ENCODE results near the gene DNAAF5.
"Not testable (repeated sequence)": the region's sequence is repeated elsewhere in the genome, so short reads cannot be mapped to it uniquely, and the experiment has no call there.

DNAAF5 gene

DNA sequence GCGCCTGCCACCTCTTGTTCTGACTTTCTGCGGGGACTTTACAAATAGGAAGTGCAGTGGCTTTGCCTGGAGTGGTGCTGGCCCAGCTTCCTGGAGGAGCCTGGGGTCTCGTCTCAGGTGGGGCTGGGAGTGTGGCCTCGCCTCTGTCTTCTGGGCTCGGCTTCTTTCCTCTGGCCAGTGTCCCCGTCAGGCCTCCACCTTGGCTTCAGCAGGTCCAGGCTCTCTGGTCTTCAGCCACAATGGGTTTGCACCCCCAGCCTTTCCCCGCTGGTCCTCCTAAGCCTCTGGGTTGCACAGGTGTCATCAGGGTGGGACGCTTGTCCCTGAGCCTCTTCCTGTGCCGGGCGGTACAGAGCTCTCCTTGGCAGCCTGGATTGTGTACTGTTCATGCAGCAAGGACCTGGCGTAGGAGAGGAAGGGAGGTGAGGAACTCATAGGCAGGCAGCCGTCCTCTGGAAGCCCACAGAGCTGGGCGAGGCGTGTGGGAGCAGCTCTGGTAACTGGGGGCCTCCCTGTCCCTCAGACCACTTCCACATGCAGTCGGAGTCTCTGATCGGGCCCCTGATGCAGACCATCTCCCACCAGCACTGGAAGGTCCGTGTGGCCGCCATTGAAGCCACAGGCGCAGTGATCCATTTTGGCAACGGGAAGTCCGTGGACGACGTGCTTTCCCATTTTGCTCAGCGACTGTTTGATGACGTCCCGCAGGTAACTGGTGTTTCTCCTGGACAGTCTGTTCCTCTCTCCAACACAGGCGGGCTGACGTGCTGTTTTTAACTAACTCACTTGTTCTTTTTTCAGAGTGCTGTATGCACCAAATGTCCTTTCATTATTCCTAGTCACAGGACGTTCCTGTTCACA, 2.9 kb downstream of the DNAAF5 start:
- no peak for DNase-seq (ENCODE audit: low read depth in 1 of 2, low spot score in 1 of 2)

DNA sequence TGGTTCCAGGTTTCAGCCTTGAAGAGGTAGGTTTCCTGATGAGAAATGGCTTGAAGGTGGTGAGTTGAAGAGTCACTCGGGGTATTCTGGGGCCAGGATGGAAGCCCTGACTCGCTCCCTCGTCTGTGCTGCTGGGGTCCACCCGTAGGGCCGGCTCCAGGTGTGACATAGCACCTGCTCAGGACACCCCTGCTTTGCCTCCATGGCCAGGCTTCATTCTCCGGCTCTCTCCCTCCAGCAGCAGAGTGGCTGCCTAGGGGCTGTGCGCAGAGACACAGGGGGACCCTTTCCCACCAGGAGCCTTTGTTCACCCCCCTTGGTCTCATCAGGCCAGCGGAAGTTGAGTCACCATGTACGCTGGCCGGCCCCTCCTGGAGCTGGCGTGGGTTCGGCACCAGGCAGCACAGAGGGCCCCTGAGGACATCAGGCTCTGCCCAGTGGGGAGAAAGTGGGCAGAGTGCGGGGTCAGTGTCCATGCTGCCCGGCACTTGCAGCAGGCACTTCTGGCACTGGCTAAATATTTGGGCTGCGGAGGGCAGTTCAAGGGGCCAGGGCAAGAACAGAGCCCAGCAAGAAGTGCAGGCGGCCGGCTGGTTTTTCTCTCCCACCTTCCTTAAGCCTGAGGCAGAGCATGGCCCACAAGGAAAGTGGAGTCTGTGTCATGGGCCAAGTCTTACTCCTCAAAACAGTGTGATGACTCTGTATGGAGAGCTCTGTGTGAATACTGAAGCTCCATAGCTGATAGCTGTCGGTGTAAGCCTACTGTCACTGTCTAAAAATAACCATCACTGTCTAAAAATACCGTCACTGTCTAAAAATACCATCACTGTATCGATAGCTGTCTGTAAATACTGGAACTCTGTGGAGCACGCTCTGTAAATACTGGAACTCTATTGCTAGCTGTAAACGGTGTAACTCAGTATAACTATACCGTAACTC, 4.3 kb downstream of the DNAAF5 start:
- no peak for DNase-seq (ENCODE audit: low read depth in 1 of 2, low spot score in 1 of 2)

DNA sequence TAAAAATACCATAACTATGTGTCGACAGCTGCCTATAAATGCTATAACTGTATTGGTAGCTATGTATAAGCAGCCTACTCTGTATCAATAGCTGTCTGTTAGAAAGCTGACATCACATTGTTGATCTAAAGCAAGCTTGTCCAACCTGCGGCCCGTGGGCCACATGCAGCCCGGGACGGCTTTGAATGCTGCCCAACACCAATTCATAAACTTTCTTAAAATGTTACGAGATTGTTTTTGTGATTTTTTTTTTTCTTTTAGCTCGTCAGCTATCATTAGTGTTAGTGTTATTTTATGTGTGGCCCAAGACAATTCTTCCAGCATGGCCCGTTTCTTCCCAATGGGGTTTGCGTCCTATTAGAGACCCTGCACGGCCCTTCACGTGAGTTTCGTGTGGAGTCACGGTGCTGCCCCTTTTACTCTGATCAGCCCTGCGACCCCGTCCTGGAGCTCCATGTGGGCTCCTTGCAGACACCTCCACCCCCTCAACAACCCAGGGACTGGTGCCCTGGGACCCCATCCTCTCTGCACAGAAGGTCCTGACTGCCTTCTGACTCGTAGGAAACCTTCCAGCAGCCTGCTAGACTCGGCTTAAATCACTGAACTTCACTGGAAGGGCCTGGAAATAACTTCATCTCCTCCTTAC, 5.1 kb downstream of the DNAAF5 start:
- no peak for DNase-seq (ENCODE audit: low read depth in 1 of 2, low spot score in 1 of 2)

DNA sequence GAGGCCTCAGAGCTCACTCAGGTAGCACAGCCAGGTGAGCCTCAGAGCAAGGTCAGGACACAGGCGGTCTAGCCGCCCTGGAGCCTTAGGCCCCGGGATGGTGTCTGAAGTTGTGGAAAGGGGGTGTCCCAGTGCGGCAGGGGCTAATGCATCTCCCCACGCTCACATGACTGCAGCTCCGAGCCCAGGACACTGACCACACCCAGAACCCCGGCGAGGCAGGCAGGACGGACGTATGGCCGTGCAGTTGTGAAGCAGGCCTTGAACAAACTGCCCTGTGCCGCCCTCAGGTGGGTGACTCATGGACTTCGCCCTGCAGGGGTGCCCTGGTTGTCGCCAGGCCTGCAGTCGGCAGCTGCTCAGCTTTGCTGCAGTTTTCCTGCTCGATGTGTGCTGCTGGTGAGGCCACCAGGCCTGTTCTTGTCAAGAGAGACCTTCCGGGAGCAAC, 5.6 kb downstream of the DNAAF5 start:
- no peak for DNase-seq (ENCODE audit: low read depth in 1 of 2, low spot score in 1 of 2)

DNA sequence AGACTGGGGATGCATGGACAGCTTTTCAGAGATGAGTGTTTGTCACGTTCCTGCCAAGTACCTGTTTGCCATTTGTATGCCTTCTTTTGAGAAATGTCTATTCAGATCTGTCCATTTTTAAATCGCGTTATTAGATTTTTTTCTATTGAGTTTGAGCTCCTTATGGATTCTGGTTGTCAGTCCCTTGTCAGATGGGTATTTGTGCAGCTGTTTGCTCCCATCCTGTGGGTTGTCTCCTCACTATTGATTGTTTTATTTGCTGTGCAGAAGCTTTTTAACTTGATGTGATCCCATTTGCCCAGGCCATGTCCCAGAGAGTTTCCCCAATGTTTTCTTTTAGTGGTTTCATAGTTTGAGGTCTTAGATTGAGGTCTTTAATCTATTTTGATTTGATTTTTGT, 6.1 kb downstream of the DNAAF5 start:
- DNase-seq (ENCODE audit: low read depth in 1 of 2, low spot score in 1 of 2) = no peak

DNA sequence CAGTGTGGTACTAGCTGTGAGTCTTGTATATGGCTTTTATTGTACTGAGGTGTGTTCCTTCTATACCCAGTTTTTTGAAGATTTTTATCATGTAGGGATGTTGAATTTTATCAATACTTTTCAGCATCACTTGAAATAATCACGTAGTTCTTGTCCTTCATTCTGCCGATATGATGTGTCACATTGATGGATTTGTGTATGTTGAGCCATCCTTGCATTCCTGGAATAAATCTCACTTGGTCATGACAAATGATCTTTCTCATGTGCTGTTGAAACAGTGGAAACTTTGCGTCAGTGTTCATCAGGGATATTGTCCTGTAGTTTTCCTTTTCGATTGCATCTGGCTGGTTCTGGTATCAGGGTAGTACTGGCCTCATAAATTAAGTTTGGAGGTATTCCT, 7.7 kb downstream of the DNAAF5 start:
- no peak for DNase-seq (ENCODE audit: low read depth in 1 of 2, low spot score in 1 of 2)

DNA sequence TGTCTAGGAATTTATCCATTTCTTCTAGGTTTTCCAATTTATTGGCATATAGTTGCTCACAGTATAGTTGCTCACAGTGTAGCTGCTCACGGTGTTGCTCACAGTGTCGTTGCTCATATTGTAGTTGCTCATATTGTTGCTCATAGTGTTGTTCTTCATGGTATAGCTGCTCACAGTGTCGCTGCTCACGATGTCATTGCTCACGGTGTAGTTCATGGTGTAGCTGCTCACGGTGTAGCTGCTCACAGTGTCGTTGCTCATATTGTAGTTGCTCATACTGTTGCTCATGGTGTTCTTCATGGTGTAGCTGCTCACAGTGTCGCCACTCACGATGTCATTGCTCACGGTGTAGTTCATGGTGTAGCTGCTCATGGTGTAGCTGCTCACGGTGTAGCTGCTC, 8.3 kb downstream of the DNAAF5 start:
- no peak for DNase-seq (ENCODE audit: low read depth in 1 of 2, low spot score in 1 of 2)

DNA sequence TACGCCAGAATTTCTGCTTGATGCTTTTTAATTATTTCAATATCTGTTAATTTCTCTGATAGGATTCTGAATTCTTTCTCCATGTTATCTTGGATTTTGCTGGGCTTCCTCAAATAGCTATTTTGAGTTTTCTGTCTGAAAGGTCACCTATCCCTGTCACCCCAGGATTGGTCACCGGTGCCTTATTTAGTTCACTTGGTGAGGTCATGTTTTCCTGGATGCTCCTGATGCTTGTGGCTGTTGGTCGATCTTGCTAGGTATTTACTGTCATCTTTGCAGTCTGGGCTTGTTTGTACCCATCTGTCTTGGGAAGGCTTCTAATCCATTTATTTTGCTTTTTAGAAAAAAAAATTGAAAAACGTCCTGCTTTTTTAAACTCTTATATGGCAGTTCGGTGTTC, 11.7 kb downstream of the DNAAF5 start:
- no peak for DNase-seq (ENCODE audit: low read depth in 1 of 2, low spot score in 1 of 2)

DNA sequence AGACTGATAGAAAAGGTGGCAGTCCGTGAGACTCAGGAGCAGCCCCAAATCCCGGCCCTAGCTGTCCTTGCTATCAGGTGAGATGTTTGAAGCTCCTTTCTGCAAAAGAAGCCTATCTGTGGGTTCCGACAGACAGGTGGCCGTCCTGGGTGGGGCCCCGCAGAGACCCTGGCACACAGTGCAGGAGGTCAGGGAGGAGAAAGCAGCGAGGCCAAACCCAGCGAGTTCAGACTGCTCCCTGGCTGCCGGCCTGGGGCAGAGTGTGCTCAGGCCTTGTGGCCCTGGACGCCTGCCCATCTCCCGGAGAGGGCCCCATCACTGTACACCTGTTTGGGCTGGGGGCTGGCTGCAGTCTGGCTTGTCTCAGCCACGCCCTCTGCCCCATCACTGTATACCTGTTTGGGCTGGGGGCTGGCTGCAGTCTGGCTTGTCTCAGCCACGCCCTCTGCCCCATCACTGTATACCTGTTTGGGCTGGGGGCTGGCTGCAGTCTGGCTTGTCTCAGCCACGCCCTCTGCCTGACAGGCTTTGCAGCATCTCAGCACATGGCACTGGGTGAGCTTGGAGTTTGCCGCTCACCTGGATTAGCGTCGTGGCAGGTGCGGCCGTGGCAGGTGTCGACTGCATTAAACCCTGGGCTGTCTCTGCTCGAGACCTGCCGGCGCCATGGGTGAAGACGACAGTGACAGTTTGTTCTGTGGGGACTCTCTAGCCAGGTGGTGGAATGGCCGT, 12.4 kb downstream of the DNAAF5 start:
- DNase-seq (ENCODE audit: low read depth in 1 of 2, low spot score in 1 of 2) = no peak

DNA sequence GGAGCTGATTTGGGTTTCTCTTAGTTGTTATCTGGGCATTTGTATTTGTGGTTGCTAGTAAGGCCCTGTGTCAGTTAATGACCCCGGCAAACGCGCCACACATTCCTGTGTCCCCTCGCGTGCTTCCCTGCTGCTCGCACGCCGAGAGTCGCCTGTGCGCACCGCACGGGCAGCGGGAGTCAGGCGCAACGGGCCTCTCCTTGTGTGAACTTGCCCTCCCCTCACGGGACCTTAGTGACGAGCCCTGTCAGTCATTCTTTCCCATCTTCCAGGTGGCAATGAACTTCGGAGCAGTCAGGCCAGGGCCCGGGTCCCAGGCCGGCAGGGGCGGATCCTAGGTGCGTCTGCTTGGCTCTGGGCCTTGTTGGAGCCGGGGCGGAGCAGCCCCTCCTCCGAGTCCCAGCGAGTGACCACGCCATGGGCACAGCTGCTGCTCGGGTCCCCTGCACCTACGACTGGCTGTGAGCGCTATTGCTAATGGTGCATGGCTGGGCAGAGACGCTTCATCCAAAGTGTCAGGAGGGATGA, 13.0 kb downstream of the DNAAF5 start:
- no peak for DNase-seq (ENCODE audit: low read depth in 1 of 2, low spot score in 1 of 2)

DNA sequence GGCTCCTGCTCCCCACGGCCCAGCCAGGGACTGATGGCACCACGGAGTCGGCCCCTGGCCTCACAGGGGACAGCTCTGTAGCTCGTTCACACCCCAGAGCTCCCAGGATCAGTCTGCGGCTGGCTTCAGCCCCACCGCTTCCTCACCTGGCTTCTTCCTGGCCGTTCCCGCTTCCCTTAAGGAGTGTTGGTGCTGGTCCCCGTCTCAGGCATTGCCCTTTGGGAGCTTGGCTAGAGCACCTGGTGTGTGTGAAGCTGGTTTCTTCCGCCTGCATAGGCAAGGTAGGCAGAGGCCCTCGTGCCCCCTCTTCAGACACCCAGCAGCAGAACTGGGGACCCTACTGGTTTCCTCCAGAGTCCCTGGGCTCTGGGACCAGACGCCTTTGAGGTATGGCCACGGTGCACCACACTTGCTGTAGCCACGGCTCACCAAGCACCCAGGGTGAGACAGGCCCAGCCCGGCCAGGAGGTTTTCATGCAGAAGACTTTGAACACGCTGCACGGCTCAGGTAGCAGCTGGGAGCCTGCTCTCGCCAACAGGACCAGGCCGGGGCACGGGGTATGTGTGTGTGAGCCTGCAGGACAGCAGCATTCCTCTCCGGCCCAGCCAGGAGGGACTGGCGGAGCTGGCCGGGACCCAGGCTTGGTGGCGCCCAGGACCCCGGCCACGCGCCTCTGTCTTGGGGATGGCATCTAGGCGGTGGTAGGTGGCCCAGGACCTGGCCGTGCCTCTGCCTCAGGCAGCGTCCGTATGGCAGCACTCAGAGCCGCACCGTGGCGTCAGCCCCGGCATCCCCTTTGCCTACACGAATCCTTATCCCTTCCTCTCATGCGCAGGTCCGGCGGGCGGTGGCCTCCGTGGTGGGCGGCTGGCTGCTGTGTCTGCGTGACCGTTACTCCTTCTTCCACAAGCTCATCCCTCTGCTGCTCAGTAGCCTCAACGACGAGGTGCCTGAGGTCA, 13.8 kb downstream of the DNAAF5 start:
- no peak for DNase-seq (ENCODE audit: low read depth in 1 of 2, low spot score in 1 of 2)

DNA sequence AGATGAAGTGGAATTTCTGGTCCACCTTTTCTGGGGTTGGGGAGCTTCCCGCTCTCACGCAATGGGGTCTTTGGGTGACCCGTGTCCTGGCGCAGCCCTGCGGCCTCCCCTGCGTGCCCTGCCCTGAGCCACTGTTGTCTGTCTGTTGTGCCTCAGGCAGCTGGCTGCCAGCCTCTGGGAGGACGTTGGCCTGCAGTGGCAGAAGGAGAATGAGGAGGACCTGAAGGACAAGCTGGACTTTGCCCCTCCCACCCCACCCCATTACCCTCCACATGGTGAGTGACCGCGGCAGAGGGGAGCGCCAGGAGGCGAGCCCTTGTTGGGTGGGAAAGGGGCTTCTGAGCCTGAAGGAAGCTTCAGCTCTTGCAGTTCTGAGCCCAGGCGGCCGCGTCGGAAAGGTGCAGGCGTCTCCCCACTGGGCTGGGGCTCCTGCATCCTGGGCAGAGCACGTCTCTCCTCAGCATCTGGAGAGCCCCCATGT, 14.7 kb downstream of the DNAAF5 start:
- DNase-seq (ENCODE audit: low read depth in 1 of 2, low spot score in 1 of 2) = no peak

DNA sequence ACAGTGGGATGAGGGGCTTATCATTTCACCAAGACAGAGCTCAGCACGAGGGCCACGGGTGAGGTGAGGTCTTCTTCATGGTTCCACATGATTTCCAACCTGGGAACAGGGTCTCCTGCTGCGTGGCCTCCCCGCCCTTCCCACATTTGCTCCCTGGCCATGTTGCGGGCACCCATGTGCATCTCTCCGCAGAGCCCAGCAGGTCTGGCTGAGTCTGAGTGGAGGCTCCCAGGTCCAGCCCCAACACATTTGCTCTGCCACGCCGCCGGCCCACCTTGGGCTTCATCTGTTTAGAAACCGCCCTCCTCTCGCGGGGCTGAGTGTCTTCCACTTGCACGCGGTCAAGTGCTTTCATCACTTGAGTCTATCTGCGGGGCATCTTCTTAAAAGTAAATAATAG, 15.4 kb downstream of the DNAAF5 start:
- DNase-seq (ENCODE audit: low read depth in 1 of 2, low spot score in 1 of 2) = no peak

DNA sequence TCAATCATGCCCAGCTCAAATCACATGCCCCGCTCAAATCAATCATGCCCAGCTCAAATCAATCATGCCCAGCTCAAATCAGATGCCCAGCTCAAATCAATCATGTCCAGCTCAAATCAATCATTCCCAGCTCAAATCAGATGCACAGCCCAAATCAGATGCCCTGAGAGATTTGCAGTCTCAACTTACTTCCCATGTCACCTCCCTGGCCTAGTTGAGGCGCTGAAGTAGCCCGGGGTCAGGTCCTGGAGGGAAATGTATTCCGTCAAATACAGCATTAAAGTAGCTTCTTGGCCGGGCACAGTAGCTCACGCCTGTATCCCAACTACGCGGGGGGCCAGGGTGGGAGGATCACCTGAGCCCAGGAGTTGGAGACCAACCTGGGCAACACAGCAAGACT, 16.3 kb downstream of the DNAAF5 start:
- no peak for DNase-seq (ENCODE audit: low read depth in 1 of 2, low spot score in 1 of 2)

DNA sequence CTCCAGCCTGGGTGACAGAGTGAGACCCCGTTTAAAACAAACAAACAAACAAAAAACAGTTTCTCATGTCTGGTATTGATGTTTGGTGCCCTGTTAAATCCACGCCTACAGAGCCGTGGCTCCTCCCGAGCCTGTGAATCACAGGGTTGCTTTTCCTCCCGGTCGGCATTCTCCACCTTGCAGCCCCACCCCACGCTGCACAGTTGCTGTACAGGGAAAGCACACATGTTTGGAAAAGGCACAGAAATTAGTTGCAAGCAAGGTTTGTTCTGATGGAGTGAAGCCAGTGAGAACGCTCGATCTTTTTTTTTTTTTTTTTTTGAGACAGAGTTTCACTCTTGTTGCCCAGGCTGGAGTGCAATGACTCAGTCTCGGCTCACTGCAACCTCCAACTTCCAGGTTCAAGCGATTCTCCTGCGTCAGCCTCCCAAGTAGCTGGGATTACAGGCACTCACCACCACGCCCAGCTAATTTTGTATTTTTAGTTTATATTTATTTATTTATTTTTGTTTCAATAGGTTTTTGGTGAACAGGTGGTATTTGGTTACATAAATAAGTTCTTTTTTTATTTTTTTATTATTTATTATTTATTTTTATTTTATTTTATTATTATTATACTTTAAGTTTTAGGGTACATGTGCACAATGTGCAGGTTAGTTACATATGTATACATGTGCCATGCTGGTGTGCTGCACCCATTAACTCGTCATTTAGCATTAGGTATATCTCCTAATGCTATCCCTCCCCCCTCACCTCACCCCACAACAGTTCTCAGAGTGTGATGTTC, 17.0 kb downstream of the DNAAF5 start:
- DNase-seq (ENCODE audit: low read depth in 1 of 2, low spot score in 1 of 2) = not testable (repeated sequence)

DNA sequence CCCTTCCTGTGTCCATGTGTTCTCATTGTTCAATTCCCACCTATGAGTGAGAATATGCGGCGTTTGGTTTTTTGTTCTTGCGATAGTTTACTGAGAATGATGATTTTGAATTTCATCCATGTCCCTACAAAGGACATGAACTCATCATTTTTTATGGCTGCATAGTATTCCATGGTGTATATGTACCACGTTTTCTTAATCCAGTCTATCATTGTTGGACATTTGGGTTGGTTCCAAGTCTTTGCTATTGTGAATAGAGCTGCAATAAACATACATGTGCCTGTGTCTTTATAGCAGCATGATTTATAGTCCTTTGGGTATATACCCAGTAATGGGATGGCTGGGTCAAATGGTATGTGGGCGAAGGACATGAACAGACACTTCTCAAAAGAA, 17.6 kb downstream of the DNAAF5 start:
- DNase-seq (ENCODE audit: low read depth in 1 of 2, low spot score in 1 of 2) = not testable (repeated sequence)

DNA sequence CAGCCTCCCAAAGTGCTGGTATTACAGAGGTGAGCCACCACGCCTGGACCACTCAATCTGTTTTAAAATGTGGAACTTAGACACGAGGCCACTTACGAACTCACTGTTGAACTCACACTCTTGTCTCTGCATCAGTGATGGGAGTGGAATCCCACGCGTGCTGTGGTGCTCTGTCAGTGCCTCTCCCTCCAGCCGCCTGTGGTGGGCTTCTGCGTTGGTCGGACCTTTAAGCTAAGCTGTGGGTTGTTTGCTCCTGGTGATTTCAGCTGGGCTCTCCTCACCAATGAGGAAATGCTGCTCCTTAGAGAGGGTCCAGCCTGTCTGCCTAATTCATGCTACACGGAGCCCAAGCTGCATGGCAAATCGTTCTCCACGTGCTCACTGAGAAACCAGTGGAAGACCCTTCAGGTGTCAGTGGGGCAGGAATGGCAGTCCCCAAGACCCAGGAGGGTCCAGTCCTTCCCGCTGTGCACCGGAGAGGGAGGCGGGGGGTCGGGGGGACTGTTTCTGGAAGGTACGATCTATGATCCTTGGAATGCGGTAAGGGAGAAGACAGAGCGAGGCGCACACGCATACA, 18.4 kb downstream of the DNAAF5 start:
- no peak for DNase-seq (ENCODE audit: low read depth in 1 of 2, low spot score in 1 of 2)

DNA sequence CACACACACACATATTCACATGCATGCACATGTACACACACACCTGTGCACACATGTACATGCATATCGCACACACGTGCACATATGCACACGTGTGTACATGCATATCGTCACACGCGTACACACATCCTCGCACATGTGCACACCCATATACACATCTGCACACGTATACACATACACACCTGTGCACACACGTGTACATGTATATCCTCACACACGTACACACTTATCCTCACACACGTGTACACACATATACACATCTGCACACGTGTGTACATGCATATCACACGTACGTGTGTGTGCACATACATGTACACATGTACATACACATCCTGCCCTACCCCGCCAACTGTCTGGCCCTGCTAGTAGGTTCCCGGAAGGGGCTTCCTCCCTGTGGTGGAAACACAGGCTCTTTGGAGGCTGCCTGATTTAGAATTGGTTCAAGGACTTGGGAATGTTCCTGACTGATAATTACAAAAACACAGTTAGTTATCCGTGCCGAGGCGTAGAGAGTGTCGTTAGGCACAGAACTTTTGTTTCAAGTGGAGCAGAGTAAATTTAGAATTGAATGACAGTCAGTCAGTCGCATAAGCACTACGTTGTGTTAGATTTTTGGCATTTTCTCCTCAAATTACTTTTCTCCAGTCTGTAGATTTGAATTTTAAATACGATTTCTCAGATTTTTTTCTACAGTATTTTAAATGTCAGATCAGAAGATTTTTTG, 19.1 kb downstream of the DNAAF5 start:
- no peak for DNase-seq (ENCODE audit: low read depth in 1 of 2, low spot score in 1 of 2)

Measured in activated T-helper 1 cell treated with anti-CD3 and anti-CD28 coated beads, Interleukin-2, amount 50 U/mL, for 16 hours (primary cell).